ENCODE data around the gene SP4. TPM values are rescaled to one million over a fixed set of nuclear protein-coding genes. Genes with fewer than 3 reads are reported as not detected.

SP4 gene
- 84.5 TPM for total RNA-seq

GRCh38 chr7:21427871-21428658 lies at the start of gene SP4:
Gene SP4, plus strand, starts transcription at chr7:21428083. Its CDS starts 169 bp downstream, at chr7:21428252.

DNA sequence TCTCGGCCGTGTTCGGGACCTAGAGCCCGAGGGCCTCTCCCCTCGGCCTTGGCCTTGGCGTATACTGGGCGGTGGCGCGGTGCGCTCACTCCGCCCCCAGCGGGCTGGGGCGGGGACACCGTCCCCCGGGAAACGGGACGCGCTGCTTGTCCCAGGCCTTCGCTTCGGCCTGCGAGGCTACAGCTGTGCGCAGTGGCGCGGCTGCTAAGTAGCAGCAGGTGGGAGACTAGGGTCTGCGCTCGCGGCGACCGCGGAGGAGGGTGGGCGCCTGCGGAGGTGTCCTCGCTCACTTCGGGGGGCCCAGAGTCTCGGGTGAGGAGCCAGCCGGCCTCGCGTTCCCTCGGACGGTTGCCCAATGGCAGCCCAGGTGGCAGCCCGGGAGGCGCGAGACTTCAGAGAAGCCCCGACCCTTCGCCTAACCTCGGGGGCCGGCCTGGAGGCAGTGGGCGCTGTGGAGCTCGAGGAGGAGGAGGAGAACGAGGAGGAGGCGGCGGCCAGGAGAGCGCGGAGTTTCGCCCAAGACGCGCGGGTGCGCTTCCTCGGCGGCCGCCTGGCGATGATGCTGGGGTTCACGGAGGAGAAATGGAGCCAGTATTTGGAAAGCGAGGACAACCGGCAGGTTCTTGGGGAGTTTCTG lies 115.1 kb downstream of the SP4 start, which contains the start of gene DNAH11:
DNAH11 (plus strand) TSS at position 149 of the 637 bp plus-strand sequence; CDS start at position 356, 207 bp downstream.

Small RNAs within 50 kb of the gene (small RNA-seq; reads per million reads assigned to genes)
- not detected for gene MIR1183 (ENCODE audit: low replicate concordance)
- not detected for gene RNU1-15P (ENCODE audit: low replicate concordance)

Other genes with a start within 250 kb of the SP4 start
- gene DNAH11, start 115.0 kb downstream of the SP4 start, total RNA-seq, result 3.8 TPM

All from parietal lobe (tissue), 2 donors.